ENCODE measurements around the gene ESR1. TPM values are rescaled to one million over a fixed set of nuclear protein-coding genes. Genes with fewer than 3 reads are reported as not detected.

ESR1 gene
- polyA plus RNA-seq, 1 donor (not counting 4 experiments of a cell fraction or from before 2014, with no cell fraction given): 0.22 TPM

GRCh38 chr6:152087701-152088100 lies 280.2 kb downstream of the ESR1 start:
- FAIRE-seq: no peak
- no peaks in the 10 kb centered on the region for H3K9me1 ChIP-seq (ENCODE audit: control insufficient read depth, extremely low read depth, insufficient read depth, low read length)
- H3K9ac ChIP-seq (ENCODE audit: control insufficient read depth, extremely low read depth, insufficient read depth, low read length): no peak overlapping the region
- no peaks in the 10 kb centered on the region for H3K79me2 ChIP-seq (ENCODE audit: control insufficient read depth, insufficient read depth, low read length)
- DNase-seq (ENCODE audit: low read depth, low spot score): no peak
- no peaks in the 10 kb centered on the region for H3K36me3 ChIP-seq (ENCODE audit: control insufficient read depth in 2 of 2, extremely low read depth in 1 of 2, insufficient read depth in 2 of 2, low read length in 2 of 2)
- H3K9me3 ChIP-seq (ENCODE audit: control insufficient read depth, low read depth, low read length): no peaks in the 10 kb centered on the region
- H4K20me1 ChIP-seq (ENCODE audit: control insufficient read depth, extremely low read depth, insufficient read depth, low read length): no peaks in the 10 kb centered on the region
- dilution Hi-C loops (cut with MboI; ENCODE audit: extremely low pct_ligation_motif_present, low sequenced_read_pairs): no loop called here
- H2AFZ ChIP-seq (ENCODE audit: control insufficient read depth, low read length): peak overlapping the region; percentile 11
- no peaks in the 10 kb centered on the region for H3K27me3 ChIP-seq (ENCODE audit: control insufficient read depth, extremely low read depth, insufficient read depth, low read length)
- TF ChIP-seq CTCF (optimal IDR thresholded peaks at IDR 0.05 in 1 of 3, IDR thresholded peaks at IDR 0.05 in 1 of 3, conservative IDR thresholded peaks at IDR 0.05 in 1 of 3; ENCODE audit: extremely low read depth in 1 of 3, insufficient read depth in 2 of 3, low read length in 3 of 3) (no peak), EZH2 (IDR thresholded peaks at IDR 0.05; ENCODE audit: low read length) (no peak)
- peaks cover 46% of the 10 kb centered on the region for H3K4me1 ChIP-seq (ENCODE audit: control insufficient read depth, extremely low read depth, insufficient read depth, low read length)
- H3K4me2 ChIP-seq (ENCODE audit: control insufficient read depth, extremely low read depth, insufficient read depth, low read depth, low read length): no peak overlapping the region
- H3K27ac ChIP-seq (ENCODE audit: control insufficient read depth, insufficient read depth, low read length): no peak overlapping the region
- no peak overlapping the region for H3K4me3 ChIP-seq (ENCODE audit: control insufficient read depth in 2 of 3, extremely low read depth in 1 of 3, insufficient read depth in 2 of 3, low read depth in 1 of 3, low read length in 3 of 3)

- Histone ChIP-seq H3K9me1 (ENCODE audit: control insufficient read depth, extremely low read depth, insufficient read depth, low read length) (no peaks in the 10 kb centered on the region), H3K4me2 (ENCODE audit: control insufficient read depth, extremely low read depth, insufficient read depth, low read depth, low read length) (no peak overlapping the region), H4K20me1 (ENCODE audit: control insufficient read depth, extremely low read depth, insufficient read depth, low read length) (no peaks in the 10 kb centered on the region), H3K4me3 (ENCODE audit: control insufficient read depth in 2 of 3, extremely low read depth in 1 of 3, insufficient read depth in 2 of 3, low read depth in 1 of 3, low read length in 3 of 3) (no peak overlapping the region), H3K9ac (ENCODE audit: control insufficient read depth, extremely low read depth, insufficient read depth, low read length) (no peak overlapping the region), H3K36me3 (ENCODE audit: control insufficient read depth in 2 of 2, extremely low read depth in 1 of 2, insufficient read depth in 2 of 2, low read length in 2 of 2) (no peaks in the 10 kb centered on the region), H3K27me3 (ENCODE audit: control insufficient read depth, extremely low read depth, insufficient read depth, low read length) (no peaks in the 10 kb centered on the region), H3K79me2 (ENCODE audit: control insufficient read depth, insufficient read depth, low read length) (no peaks in the 10 kb centered on the region), H3K27ac (ENCODE audit: control insufficient read depth, insufficient read depth, low read length) (no peak overlapping the region), H3K4me1 (ENCODE audit: control insufficient read depth, extremely low read depth, insufficient read depth, low read length) (peaks cover 56% of the 10 kb centered on the region), H2AFZ (ENCODE audit: control insufficient read depth, low read length) (no peak overlapping the region), H3K9me3 (ENCODE audit: control insufficient read depth, low read depth, low read length) (no peaks in the 10 kb centered on the region)
- no peak for TF ChIP-seq CTCF (optimal IDR thresholded peaks at IDR 0.05 in 1 of 3, IDR thresholded peaks at IDR 0.05 in 1 of 3, conservative IDR thresholded peaks at IDR 0.05 in 1 of 3; ENCODE audit: extremely low read depth in 1 of 3, insufficient read depth in 2 of 3, low read length in 3 of 3)
- TF ChIP-seq EZH2 (IDR thresholded peaks at IDR 0.05; ENCODE audit: low read length): no peak
- dilution Hi-C loops (cut with MboI; ENCODE audit: extremely low pct_ligation_motif_present, low sequenced_read_pairs): no loop called here
- FAIRE-seq: peak; percentile 78
- no peak for DNase-seq (ENCODE audit: low read depth, low spot score)
Observed at GRCh38 chr6:152089992-152090391, 282.5 kb downstream of the ESR1 start.

Data from keratinocyte (primary cell).